IMR-90 (cell line): Measurements from ENCODE around the gene TBCD.

Source experiments
- BHLHE40 ChIP-seq: fragments of 150-350 bp; IDR thresholded peaks from 2 replicates; pipeline ENCODE4 v1.6.1; 2016; ENCODE audit warnings: mild to moderate bottlenecking, low read depth, low read length
- CEBPB ChIP-seq: IDR thresholded peaks from 2 replicates; pipeline ENCODE4 v1.6.1; 2012; ENCODE audit warnings: low read depth, low read length, improper control_type of control experiment
- FOS ChIP-seq: fragments of 150-350 bp; IDR thresholded peaks from 2 replicates; pipeline ENCODE4 v1.6.1; 2016; ENCODE audit warnings: low read depth, low read length
- MAZ ChIP-seq: IDR thresholded peaks from 2 replicates; pipeline ENCODE4 v1.6.1; 2012; ENCODE audit warnings: low read depth, mild to moderate bottlenecking, low read length, improper control_type of control experiment, moderate library complexity, borderline replicate concordance
- MXI1 ChIP-seq: IDR thresholded peaks from 2 replicates; pipeline ENCODE4 v1.6.1; 2012; ENCODE audit warnings: low read depth, mild to moderate bottlenecking, low read length, moderate library complexity, borderline replicate concordance
- POLR2A ChIP-seq: IDR thresholded peaks from 2 replicates; pipeline ENCODE4 v1.6.1; 2012; ENCODE audit warnings: mild to moderate bottlenecking, low read depth, low read length
- RAD21 ChIP-seq: IDR thresholded peaks from 2 replicates; pipeline ENCODE4 v1.6.1; 2012; ENCODE audit warnings: low read length, improper control_type of control experiment
- RCOR1 ChIP-seq: IDR thresholded peaks from 2 replicates; pipeline ENCODE4 v1.6.1; 2012; ENCODE audit warnings: mild to moderate bottlenecking, low read length, improper control_type of control experiment; ENCODE audit not compliant: insufficient replicate concordance
- RFX5 ChIP-seq: IDR thresholded peaks from 2 replicates; pipeline ENCODE4 v1.8.0; 2012; ENCODE audit warnings: low read depth, mild to moderate bottlenecking, low read length, moderate library complexity
- SMC3 ChIP-seq: fragments of 150-350 bp; IDR thresholded peaks from 2 replicates; pipeline ENCODE4 v1.6.1; 2016; ENCODE audit warnings: low read depth, mild to moderate bottlenecking, antibody characterized with exemption, low read length, moderate library complexity
- TF ChIP-seq, protein P1 (sequence below): conservative IDR thresholded peaks from 2 replicates; pipeline ENCODE4 v1.5.1; 2012; ENCODE audit warnings: mild to moderate bottlenecking, low read depth, low read length, improper control_type of control experiment
- TF ChIP-seq, protein P2 (sequence below): fragments of 150-350 bp; IDR thresholded peaks from 2 replicates; pipeline ENCODE4 v1.6.1; 2016; ENCODE audit warnings: low read depth, mild to moderate bottlenecking, low read length, moderate library complexity, borderline replicate concordance
- TF ChIP-seq, protein P3 (sequence below): fragments of 150-350 bp; IDR thresholded peaks from 2 replicates; pipeline ENCODE4 v1.6.1; 2017; ENCODE audit warnings: mild to moderate bottlenecking, antibody characterized with exemption, low read length, low read depth

DNA sequence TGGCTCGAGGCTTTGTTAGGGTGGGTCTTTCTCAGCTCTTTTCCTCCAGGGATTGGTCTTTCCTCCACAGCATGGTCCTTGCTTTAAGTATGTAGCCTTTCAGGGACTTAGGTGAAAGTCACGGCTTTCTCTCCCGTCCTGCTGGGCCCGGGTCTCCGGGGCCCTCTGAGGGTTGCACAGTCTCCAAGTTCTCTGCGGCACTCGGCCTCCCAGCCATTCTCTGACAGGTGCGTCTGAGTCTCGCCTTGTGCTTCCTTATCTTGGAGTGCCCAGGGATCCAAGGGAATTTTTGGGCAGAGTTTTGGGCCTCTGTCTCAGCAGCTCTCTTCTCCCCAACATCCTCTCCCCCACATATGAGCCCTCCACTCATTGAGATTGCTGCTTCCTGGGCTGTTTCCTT, 51.3 kb downstream of the TBCD start:
- TF ChIP-seq, protein P1, sequence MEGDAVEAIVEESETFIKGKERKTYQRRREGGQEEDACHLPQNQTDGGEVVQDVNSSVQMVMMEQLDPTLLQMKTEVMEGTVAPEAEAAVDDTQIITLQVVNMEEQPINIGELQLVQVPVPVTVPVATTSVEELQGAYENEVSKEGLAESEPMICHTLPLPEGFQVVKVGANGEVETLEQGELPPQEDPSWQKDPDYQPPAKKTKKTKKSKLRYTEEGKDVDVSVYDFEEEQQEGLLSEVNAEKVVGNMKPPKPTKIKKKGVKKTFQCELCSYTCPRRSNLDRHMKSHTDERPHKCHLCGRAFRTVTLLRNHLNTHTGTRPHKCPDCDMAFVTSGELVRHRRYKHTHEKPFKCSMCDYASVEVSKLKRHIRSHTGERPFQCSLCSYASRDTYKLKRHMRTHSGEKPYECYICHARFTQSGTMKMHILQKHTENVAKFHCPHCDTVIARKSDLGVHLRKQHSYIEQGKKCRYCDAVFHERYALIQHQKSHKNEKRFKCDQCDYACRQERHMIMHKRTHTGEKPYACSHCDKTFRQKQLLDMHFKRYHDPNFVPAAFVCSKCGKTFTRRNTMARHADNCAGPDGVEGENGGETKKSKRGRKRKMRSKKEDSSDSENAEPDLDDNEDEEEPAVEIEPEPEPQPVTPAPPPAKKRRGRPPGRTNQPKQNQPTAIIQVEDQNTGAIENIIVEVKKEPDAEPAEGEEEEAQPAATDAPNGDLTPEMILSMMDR, result no peak
- TF ChIP-seq POLR2A (no peak), SMC3 (no peak), FOS (no peak), RAD21 (no peak), CEBPB (no peak), MXI1 (no peak), MAZ (no peak), BHLHE40 (no peak), RFX5 (no peak), RCOR1 (no peak)
- TF ChIP-seq, protein P2, sequence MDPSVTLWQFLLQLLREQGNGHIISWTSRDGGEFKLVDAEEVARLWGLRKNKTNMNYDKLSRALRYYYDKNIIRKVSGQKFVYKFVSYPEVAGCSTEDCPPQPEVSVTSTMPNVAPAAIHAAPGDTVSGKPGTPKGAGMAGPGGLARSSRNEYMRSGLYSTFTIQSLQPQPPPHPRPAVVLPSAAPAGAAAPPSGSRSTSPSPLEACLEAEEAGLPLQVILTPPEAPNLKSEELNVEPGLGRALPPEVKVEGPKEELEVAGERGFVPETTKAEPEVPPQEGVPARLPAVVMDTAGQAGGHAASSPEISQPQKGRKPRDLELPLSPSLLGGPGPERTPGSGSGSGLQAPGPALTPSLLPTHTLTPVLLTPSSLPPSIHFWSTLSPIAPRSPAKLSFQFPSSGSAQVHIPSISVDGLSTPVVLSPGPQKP, result no peak
- TF ChIP-seq, protein P3, sequence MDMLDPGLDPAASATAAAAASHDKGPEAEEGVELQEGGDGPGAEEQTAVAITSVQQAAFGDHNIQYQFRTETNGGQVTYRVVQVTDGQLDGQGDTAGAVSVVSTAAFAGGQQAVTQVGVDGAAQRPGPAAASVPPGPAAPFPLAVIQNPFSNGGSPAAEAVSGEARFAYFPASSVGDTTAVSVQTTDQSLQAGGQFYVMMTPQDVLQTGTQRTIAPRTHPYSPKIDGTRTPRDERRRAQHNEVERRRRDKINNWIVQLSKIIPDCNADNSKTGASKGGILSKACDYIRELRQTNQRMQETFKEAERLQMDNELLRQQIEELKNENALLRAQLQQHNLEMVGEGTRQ, result no peak
